GM19324 (cell line): ENCODE data around the gene XPOT.

Source experiments
- ATAC-seq: cut with Tn5 transposase; IDR thresholded peaks from one replicate; pipeline ENCODE4 v1.9.1; 2021; ENCODE audit warnings: mild to moderate bottlenecking, moderate library complexity; ENCODE audit not compliant: unreplicated experiment, low FRiP score

The XPOT gene

DNA sequence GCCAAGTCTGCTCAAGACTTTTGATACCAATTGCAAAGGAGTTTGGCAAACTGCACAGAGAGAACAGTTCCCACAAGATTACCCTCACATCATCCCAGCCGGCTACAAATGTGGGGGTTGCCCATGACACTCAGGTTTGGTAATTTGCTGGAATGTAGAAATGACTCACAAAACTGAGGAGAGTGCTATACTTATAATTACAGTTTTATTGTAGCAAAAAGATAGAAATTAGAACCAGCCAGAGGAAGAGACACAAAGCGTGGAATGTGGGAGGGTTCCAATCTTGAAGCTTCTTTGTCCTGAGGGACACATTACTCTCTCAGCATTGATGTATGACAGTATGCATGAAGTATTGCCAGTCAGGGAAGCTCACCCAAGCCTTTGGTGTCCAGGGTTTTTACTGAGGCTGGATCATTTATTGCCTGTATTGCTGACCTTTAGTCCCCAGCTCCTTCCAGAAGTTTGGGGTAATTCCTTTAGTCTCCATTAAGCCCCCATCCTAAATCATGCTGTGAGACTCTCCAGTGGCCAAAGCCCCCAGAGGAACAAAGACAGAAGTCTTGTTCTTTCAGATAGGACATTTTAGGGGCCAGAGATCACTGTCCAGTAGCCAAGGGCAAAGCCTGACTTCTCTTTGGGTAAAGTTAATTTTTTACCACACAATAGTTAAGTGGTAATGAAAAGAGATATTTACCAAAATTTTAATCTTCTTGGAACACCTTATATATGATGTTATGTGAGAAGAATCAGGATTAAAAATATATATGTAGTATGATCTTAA, 57.6 kb downstream of the XPOT start:
- no peak for ATAC-seq

GRCh38 chr12:64466178-64466577, 62.0 kb downstream of the XPOT start:
- no peak for ATAC-seq

- no peak for ATAC-seq
These were observed 64.8 kb downstream of the XPOT start for GRCh38 chr12:64468966-64469365.

- ATAC-seq = no peak
These were observed 65.4 kb downstream of the XPOT start for GRCh38 chr12:64469455-64470142.

DNA sequence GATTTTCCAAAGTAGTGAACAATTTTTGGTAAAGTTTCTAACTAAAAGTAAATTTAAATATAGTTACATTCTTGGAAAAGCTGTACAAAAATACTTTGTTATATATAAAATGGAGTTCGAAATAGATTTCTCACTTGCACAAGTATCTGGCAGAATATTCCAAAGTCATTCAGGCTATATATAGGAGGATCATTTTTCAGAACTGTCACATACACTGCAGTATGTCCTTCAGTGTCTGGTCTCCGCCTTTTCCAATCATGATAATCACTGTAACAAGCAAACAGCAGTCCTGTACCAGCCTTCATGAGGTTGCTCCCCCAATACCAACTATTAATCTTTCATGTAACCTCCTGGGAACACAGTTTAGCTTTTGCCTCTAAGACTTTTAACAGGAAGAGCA, 66.3 kb downstream of the XPOT start:
- no peak for ATAC-seq

DNA sequence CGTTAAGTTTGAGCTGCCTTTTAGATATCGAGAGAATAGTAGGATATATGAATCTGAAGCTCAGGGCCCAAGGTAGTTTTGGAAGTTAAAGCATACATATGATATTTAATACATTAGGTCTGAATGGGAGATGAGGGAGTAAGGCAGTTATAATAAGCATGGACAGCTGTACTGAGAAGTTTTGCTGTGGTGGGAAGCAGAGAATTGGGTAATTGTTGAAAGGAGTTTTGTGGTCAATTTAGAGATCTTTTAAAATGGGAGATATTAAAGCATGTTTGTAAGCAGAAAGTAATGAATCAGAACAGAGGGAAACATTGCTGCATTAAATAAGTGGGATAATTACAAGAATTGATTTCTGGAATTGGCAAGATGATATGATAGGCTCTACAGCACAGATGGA, 69.0 kb downstream of the XPOT start:
- ATAC-seq = no peak

DNA sequence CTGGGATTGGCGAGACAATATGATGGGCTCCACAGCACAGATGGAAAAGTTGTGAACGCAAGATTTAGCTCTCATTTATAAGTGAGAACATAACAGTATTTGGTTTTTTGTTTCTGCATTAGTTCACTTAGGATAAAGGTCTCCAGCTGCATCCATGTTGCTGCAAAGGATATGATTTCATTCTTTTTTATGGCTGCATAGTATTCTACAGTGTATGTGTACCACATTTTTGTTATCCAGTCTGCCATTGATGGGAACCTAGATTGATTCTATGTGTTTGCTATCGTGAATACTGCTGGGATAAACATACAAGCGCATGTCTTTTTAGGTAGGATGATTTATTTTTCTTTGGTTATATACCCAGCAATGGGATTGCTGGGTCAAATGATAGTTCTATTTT, 71.3 kb downstream of the XPOT start:
- ATAC-seq = no peak

DNA sequence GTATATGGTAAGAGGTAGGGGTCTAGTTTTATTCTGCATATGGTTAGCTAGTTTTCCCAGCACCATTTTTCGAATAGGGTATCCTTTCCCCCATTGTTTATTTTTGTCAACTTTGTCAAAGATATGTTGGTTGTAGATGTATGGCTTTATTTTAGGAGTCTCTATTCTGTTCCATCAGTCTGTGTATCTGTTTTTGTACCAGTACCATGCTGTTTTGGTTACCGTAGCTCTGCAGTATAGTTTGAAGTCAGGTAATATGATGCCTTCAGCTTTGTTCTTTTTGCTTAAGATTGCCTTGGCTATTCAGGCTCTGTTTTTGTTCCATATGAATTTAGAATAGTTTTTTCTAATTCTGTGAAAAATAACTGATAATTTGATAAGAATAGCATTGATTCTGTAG, 72.7 kb downstream of the XPOT start:
- no peak for ATAC-seq

DNA sequence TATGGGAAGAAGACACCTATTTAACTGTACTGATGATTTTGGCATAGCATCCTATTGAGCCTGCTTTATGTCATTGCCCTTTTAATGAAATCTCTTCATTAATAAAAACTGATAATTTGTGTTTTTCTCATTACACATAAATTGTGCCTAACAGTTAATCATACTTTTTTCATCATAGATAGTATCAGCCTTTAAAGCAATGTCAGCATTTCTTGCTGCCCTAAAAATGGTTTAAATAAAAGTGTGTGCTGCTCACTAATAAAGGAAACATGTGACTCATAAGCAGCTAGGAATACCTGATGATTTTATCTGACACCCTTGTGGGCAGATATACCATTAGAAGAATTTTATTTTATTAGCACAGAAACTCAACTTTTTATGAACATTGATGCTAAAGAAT, 74.5 kb downstream of the XPOT start:
- ATAC-seq = no peak

- no peak for ATAC-seq
These were observed 76.0 kb downstream of the XPOT start for GRCh38 chr12:64480148-64480547.

- ATAC-seq = no peak
These were observed 82.5 kb downstream of the XPOT start for GRCh38 chr12:64486657-64487056.

- no peak for ATAC-seq
These were observed 87.5 kb downstream of the XPOT start for GRCh38 chr12:64491718-64492117.

- no peak for ATAC-seq
These were observed 89.3 kb downstream of the XPOT start for GRCh38 chr12:64493513-64493912.

- ATAC-seq = no peak
These were observed 91.0 kb downstream of the XPOT start for GRCh38 chr12:64494998-64495729.

DNA sequence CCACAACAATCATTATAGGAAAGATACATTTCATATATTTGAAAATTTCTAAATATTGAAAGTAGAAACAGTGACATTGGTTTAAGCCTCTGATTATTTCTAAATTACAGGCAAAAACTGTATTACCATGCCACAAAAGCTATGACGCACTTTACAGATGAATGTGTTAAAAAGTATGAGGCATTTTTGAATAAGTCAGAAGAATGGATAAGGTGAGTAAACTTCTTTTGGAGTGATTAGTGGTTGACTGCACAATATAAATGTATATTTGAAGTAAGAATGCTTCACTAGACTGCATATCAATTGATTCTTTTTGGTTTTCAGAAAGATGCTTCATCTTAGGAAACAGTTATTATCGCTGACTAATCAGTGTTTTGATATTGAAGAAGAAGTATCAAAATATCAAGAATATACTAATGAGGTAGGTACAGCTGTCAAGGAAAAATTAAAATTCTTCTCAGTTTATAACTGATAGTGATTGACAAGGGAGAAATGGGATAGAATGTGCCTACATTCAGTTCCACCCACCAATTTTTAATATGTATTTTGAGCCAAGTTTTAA, 92.7 kb downstream of the XPOT start:
- ATAC-seq = no peak

DNA sequence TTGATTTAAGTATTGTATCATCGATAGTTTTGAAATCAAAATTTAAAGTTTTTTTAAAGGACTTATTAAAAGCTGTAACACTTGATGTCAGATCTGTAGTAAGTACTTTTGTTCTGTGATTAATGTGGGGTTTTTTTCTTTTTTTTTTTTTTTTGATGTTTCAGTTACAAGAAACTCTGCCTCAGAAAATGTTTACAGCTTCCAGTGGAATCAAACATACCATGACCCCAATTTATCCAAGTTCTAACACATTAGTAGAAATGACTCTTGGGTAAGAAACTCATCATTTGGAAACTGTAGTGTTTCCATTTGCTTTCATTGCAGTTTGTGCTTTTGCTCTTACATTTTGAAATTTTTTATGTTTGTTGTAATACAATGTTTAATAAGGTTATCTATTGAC, 93.3 kb downstream of the XPOT start:
- no peak for ATAC-seq

DNA sequence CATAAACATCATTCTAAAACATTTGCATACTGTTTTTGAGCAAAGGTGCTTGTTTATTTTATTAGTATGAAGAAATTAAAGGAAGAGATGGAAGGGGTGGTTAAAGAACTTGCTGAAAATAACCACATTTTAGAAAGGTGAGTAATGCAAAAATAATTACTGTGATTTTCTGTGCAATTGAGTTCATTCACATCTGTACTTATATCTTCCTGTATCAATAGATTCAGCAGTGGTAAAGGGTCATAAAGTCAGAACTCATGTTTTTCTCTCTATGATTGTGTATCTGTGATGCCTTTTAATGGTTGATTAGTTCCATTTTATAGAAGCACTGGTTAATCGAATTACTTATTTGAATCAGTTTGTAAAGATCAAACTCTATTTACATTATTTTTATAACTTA, 93.7 kb downstream of the XPOT start:
- no peak for ATAC-seq

GRCh38 chr12:64500394-64500793, 96.2 kb downstream of the XPOT start:
- ATAC-seq = no peak
